Measurements from ENCODE around the gene XRN2.

The XRN2 gene

DNA sequence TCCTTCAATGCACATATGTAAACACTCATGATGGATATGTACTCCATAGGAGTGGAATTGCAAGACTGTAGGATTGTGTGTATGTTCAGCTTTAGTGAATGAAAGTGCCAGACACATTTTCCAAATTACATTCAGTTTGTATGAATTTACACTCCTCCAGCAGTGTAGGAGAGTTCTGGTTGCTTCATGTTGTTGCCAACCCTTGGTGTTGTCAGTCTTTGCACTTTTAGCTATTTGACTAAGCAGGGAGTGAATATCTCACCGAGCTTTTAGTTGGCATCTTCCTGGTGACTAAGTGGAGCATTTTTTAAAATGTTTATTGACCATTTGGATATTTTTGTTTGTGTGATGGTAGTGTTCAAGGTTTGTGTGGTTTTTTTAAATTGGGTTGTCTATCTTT lies 70.3 kb downstream of the XRN2 start:
- H3K27me3 ChIP-seq (ENCODE audit: insufficient read depth, low read length): no peaks in the 10 kb centered on the region
- no peaks in the 10 kb centered on the region for H3K4me1 ChIP-seq (ENCODE audit: insufficient read depth, low read length)
- H3K9ac ChIP-seq (ENCODE audit: low read depth, low read length): no peak overlapping the region
- no peaks in the 10 kb centered on the region for H3K9me3 ChIP-seq (ENCODE audit: insufficient read depth, low read depth, low read length)
- 93% methylated on average over 1 of the region's 1 CpG for WGBS
- no peak overlapping the region for H3K4me3 ChIP-seq (ENCODE audit: low read length)
- peaks cover 56% of the 10 kb centered on the region for H3K36me3 ChIP-seq (ENCODE audit: insufficient read depth, low read length)
- no peak overlapping the region for H3K27ac ChIP-seq (ENCODE audit: low read depth, low read length)

DNA sequence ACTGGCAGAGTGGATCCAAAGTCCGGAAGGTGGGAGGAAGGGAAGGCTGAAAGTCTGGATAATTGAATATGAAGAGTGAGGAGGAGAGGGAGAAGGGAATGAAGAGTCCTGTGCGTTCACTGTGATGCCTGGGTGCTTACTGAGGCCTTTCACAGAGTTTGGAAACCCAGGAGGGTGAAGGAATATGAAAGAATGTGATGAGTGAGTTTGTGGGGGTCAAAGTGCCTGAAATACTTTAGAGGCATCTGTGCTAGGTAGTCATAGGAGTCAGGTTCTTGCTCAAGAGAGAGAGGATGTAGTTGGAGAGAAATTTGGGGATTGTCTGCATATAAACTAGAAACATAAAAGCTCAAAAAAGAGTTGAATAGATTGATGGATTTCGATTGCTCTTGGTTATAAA lies 73.5 kb downstream of the XRN2 start:
- H3K36me3 ChIP-seq (ENCODE audit: insufficient read depth, low read length): peaks cover 48% of the 10 kb centered on the region
- no peak overlapping the region for H3K4me3 ChIP-seq (ENCODE audit: low read length)
- 93% methylated on average over 3 of the region's 3 CpGs for WGBS
- no peaks in the 10 kb centered on the region for H3K27me3 ChIP-seq (ENCODE audit: insufficient read depth, low read length)
- no peak overlapping the region for H3K27ac ChIP-seq (ENCODE audit: low read depth, low read length)
- H3K9me3 ChIP-seq (ENCODE audit: insufficient read depth, low read depth, low read length): no peaks in the 10 kb centered on the region
- H3K4me1 ChIP-seq (ENCODE audit: insufficient read depth, low read length): no peaks in the 10 kb centered on the region
- no peak overlapping the region for H3K9ac ChIP-seq (ENCODE audit: low read depth, low read length)

DNA sequence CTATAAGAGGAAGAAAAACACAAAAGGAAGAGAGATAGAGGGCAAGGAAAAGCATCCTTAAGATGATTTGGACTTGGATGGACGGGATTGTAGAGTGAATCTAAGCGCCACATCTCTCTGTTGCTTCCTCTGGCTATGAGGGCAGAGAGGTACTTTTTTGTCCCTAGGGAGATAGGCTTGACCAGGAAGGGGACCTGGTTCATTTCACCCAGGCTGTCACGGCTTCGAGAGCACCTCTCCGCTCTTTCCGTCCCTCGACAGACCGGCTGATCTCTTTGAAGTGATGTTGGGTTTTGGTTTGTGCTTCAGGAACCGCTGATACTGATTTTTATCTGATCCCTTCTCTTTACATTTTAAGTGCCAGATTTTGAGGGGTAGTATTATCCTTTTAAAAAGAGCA lies 74.6 kb downstream of the XRN2 start:
- Histone ChIP-seq H3K27ac (ENCODE audit: low read depth, low read length) (no peak overlapping the region), H3K4me1 (ENCODE audit: insufficient read depth, low read length) (no peaks in the 10 kb centered on the region), H3K36me3 (ENCODE audit: insufficient read depth, low read length) (peaks cover 48% of the 10 kb centered on the region), H3K4me3 (ENCODE audit: low read length) (no peak overlapping the region), H3K27me3 (ENCODE audit: insufficient read depth, low read length) (no peaks in the 10 kb centered on the region), H3K9ac (ENCODE audit: low read depth, low read length) (no peak overlapping the region), H3K9me3 (ENCODE audit: insufficient read depth, low read depth, low read length) (no peaks in the 10 kb centered on the region)
- WGBS: 91% methylated on average over 9 of the region's 9 CpGs

DNA sequence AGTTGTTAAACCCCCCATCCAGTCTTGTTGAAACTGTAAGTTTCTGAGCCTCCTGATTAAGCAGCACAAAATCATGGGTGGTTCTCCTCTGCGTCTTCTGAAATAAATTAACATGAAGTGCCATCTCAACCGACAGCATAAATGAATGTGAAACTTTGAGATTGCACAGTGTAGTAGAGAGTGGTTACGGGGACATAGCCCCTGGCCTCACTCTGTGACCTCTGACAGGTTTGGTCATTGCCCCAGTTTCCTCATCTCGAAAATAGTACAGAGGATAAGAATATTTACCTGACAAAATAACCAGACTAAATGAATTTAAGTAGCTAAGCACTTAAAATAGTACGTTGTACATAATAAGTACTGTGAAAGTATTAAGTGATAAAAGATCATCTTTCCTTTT lies 75.1 kb downstream of the XRN2 start:
- H3K27ac ChIP-seq (ENCODE audit: low read depth, low read length): no peak overlapping the region; the same call in 1 of the 2 replicates
- H3K9ac ChIP-seq (ENCODE audit: low read depth, low read length): no peak overlapping the region
- H3K4me3 ChIP-seq (ENCODE audit: low read length): no peak overlapping the region
- WGBS: 96% methylated on average over 3 of the region's 5 CpGs
- no peaks in the 10 kb centered on the region for H3K27me3 ChIP-seq (ENCODE audit: insufficient read depth, low read length)
- no peaks in the 10 kb centered on the region for H3K9me3 ChIP-seq (ENCODE audit: insufficient read depth, low read depth, low read length)
- H3K36me3 ChIP-seq (ENCODE audit: insufficient read depth, low read length): peaks cover 50% of the 10 kb centered on the region
- H3K4me1 ChIP-seq (ENCODE audit: insufficient read depth, low read length): no peaks in the 10 kb centered on the region

DNA sequence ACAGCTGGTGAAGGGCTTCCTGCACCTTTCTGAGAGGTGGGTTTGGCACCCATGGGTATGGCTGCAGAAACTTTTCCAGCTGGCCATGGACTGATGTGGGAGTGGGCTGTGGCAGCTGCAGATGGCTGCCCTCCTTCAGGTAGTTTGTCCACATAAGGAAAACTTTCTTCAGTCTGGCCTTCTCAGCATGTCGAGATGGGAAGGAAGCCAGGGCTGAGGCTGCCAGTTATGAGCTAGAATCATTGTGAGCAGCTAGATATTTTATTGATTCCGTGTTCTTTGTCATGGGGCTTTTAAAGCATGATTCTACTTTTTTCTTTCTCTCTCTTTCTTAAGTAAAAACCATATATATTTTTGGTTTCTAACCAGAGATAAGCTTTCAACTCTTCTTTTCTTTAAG lies 77.6 kb downstream of the XRN2 start:
- WGBS: 100% methylated on average over 1 of the region's 2 CpGs
- H3K4me3 ChIP-seq (ENCODE audit: low read length): no peak overlapping the region
- H3K36me3 ChIP-seq (ENCODE audit: insufficient read depth, low read length): peaks cover 68% of the 10 kb centered on the region
- H3K4me1 ChIP-seq (ENCODE audit: insufficient read depth, low read length): no peaks in the 10 kb centered on the region
- H3K27me3 ChIP-seq (ENCODE audit: insufficient read depth, low read length): no peaks in the 10 kb centered on the region
- H3K9ac ChIP-seq (ENCODE audit: low read depth, low read length): no peak overlapping the region
- H3K27ac ChIP-seq (ENCODE audit: low read depth, low read length): no peak overlapping the region
- H3K9me3 ChIP-seq (ENCODE audit: insufficient read depth, low read depth, low read length): no peaks in the 10 kb centered on the region

DNA sequence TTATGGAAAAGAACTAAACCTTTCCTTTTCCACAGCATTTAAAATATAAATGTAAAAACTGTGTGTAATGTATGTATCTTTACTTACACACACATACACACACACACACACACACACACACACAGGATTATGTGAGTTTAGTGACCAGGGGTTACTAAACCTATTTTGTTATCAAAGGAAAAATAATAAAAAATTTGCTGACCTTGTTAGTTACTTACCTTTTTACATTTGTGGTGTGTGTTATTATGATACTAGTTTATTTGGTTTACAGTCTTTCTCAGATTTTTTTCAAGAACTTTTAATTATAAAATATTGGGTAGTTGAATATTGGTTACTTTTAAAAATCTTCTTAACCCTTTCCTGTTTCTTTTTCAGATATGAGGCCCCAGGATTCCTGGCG lies 78.5 kb downstream of the XRN2 start:
- no peak overlapping the region for H3K4me3 ChIP-seq (ENCODE audit: low read length)
- no CpG with 5 or more reads among the region's 1 CpG for WGBS
- H3K4me1 ChIP-seq (ENCODE audit: insufficient read depth, low read length): no peaks in the 10 kb centered on the region
- peaks cover 77% of the 10 kb centered on the region for H3K36me3 ChIP-seq (ENCODE audit: insufficient read depth, low read length)
- no peaks in the 10 kb centered on the region for H3K9me3 ChIP-seq (ENCODE audit: insufficient read depth, low read depth, low read length)
- no peaks in the 10 kb centered on the region for H3K27me3 ChIP-seq (ENCODE audit: insufficient read depth, low read length)
- H3K9ac ChIP-seq (ENCODE audit: low read depth, low read length): no peak overlapping the region
- no peak overlapping the region for H3K27ac ChIP-seq (ENCODE audit: low read depth, low read length)

DNA sequence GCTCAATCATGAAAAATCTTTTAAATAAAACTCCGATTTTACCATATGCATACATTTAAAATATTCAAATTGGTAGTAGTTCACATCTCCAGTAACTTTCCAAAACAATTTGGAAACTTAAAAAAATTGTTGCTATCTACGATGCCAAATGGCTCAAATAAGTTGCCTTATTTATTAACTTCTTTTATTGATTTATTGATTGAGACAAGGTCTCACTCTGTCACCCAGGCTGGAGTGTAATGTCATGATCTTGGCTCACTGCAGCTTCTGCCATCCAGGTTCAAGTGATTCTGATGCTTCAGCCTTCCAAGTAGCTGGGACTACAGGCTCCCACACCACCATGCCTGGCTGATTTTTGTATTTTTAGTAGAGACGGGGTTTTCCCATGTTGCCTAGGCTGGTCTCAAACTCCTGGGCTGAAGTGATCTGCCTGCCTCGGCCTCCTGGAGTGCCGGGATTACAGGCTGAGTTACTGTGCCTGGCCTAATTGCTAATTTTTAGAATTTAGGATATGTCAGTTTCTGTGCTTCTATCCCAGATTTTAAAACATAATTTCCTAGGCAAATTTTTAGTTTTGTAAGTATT lies 81.3 kb downstream of the XRN2 start:
- Histone ChIP-seq H3K9me3 (ENCODE audit: insufficient read depth, low read depth, low read length) (no peaks in the 10 kb centered on the region), H3K27ac (ENCODE audit: low read depth, low read length) (no peak overlapping the region), H3K36me3 (ENCODE audit: insufficient read depth, low read length) (peaks cover 96% of the 10 kb centered on the region), H3K27me3 (ENCODE audit: insufficient read depth, low read length) (peaks cover 5% of the 10 kb centered on the region; the same call in 1 of the 2 replicates), H3K9ac (ENCODE audit: low read depth, low read length) (no peak overlapping the region), H3K4me3 (ENCODE audit: low read length) (no peak overlapping the region), H3K4me1 (ENCODE audit: insufficient read depth, low read length) (no peaks in the 10 kb centered on the region; the same call in 1 of the 2 replicates)
- WGBS: 88% methylated on average over 4 of the region's 5 CpGs

DNA sequence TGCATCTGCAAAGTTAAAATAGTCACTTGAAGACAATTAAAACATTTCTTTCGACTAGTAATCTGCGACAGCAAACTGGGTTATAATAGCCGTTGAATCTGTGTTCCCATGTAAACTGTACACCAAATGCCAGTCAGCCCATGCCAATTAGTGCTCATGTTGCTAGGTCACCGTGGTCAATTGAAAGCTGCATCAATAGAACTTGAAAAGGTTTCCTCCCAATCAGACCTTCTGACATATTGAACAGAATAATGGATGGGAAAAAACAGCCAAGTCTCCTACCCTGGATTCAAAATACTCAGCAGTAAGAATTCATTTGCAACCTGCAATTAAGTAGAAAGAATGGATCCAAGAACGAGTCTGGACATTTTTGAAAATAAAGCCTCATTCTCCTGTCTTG lies 83.0 kb downstream of the XRN2 start:
- H3K4me3 ChIP-seq (ENCODE audit: low read length): no peak overlapping the region
- H3K9me3 ChIP-seq (ENCODE audit: insufficient read depth, low read depth, low read length): no peaks in the 10 kb centered on the region
- H3K27ac ChIP-seq (ENCODE audit: low read depth, low read length): no peak overlapping the region
- H3K27me3 ChIP-seq (ENCODE audit: insufficient read depth, low read length): peaks cover 22% of the 10 kb centered on the region
- 94% methylated on average over 5 of the region's 5 CpGs for WGBS
- no peak overlapping the region for H3K9ac ChIP-seq (ENCODE audit: low read depth, low read length)
- peaks cover 88% of the 10 kb centered on the region for H3K36me3 ChIP-seq (ENCODE audit: insufficient read depth, low read length)
- H3K4me1 ChIP-seq (ENCODE audit: insufficient read depth, low read length): peaks cover 8% of the 10 kb centered on the region

DNA sequence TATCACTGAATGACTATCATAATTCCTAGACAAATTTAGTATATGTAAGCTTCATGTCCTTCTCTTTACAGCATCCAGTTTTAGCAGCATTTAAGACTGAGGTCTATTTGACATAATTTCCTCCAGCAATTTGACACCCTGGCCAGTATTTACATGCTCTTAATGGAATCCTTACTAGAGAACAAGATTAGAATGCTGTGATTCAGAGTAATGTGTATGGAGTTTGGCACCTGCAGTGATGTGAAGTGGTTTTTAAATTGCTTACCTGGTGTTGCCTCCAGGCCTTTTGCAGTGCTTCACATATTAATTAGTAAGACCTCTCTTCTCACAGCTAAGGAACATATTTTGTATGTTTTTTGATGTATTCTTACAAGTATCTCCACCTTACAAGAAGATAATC lies 84.4 kb downstream of the XRN2 start:
- H3K9me3 ChIP-seq (ENCODE audit: insufficient read depth, low read depth, low read length): no peaks in the 10 kb centered on the region
- H3K27ac ChIP-seq (ENCODE audit: low read depth, low read length): no peak overlapping the region
- peaks cover 17% of the 10 kb centered on the region for H3K4me1 ChIP-seq (ENCODE audit: insufficient read depth, low read length)
- peaks cover 74% of the 10 kb centered on the region for H3K36me3 ChIP-seq (ENCODE audit: insufficient read depth, low read length)
- peaks cover 36% of the 10 kb centered on the region for H3K27me3 ChIP-seq (ENCODE audit: insufficient read depth, low read length)
- H3K9ac ChIP-seq (ENCODE audit: low read depth, low read length): no peak overlapping the region
- H3K4me3 ChIP-seq (ENCODE audit: low read length): no peak overlapping the region

DNA sequence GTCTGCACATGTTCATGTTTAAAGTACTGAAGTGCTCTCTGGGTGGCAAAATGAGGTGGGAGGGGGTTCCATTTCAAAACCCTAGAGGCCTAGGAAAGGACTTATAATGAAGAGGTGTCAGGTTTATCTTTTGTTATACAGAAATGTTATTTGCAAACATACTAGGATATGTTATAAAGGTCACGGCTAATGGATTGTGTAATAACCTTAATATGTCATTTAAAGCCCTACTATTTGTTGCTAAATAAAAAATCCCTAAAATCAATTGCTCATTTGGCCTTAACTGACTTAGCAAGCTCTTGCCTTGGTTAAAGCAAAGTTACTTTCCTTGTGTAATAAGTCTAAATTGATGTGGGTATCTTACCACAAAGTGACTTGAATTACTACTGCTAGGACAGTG lies 85.4 kb downstream of the XRN2 start:
- Histone ChIP-seq H3K9ac (ENCODE audit: low read depth, low read length) (no peak overlapping the region), H3K9me3 (ENCODE audit: insufficient read depth, low read depth, low read length) (no peaks in the 10 kb centered on the region), H3K27ac (ENCODE audit: low read depth, low read length) (no peak overlapping the region), H3K27me3 (ENCODE audit: insufficient read depth, low read length) (peaks cover 46% of the 10 kb centered on the region), H3K36me3 (ENCODE audit: insufficient read depth, low read length) (peaks cover 64% of the 10 kb centered on the region), H3K4me3 (ENCODE audit: low read length) (no peak overlapping the region), H3K4me1 (ENCODE audit: insufficient read depth, low read length) (peaks cover 17% of the 10 kb centered on the region)
- no CpG with 5 or more reads among the region's 1 CpG for WGBS

DNA sequence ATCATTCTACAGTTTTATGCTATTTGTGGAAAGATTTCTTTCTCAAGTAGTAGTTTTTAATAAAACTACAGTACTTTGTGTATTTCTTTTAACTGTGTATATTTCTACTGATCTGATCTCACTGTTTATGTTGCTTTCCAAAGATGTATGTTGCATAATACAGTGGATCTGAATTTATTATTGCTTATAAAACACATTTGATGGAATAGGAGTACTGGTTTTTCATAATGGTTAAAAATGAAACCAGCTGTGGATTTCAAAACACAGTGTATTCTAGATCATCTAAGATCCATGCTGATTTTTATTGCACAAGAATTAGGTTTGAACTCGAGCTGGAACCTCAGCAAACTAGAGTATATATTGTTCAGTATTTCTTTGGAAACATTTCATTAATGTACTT lies 86.2 kb downstream of the XRN2 start:
- Histone ChIP-seq H3K27ac (ENCODE audit: low read depth, low read length) (no peak overlapping the region), H3K27me3 (ENCODE audit: insufficient read depth, low read length) (peaks cover 54% of the 10 kb centered on the region), H3K36me3 (ENCODE audit: insufficient read depth, low read length) (peaks cover 56% of the 10 kb centered on the region), H3K9me3 (ENCODE audit: insufficient read depth, low read depth, low read length) (no peaks in the 10 kb centered on the region), H3K4me3 (ENCODE audit: low read length) (no peak overlapping the region), H3K4me1 (ENCODE audit: insufficient read depth, low read length) (peaks cover 17% of the 10 kb centered on the region), H3K9ac (ENCODE audit: low read depth, low read length) (no peak overlapping the region)
- 0% methylated on average over 1 of the region's 1 CpG for WGBS

DNA sequence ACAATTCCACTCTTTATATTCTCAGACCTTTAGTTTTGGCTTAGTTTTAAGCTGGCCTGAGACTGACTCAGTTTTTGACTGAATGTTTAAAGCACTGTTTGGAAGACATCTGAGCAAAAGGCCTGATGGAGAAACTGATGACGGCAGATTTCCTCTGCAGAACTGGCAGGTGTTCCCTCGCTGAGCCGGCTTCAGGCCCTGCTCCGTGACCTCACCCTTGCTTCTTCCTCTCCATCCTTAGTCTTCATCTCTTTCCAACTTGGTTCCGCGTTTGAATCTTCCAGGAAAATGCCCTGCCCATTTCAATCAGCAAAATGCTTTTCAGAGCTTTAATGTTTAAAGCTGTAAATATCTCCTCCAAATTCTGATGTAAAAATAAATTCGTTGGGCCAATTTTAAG lies 87.6 kb downstream of the XRN2 start:
- Histone ChIP-seq H3K36me3 (ENCODE audit: insufficient read depth, low read length) (peaks cover 43% of the 10 kb centered on the region), H3K9me3 (ENCODE audit: insufficient read depth, low read depth, low read length) (no peaks in the 10 kb centered on the region), H3K4me1 (ENCODE audit: insufficient read depth, low read length) (peaks cover 17% of the 10 kb centered on the region), H3K27me3 (ENCODE audit: insufficient read depth, low read length) (peaks cover 68% of the 10 kb centered on the region), H3K4me3 (ENCODE audit: low read length) (peak overlapping the region; percentile 49; the same call in 1 of the 2 replicates), H3K9ac (ENCODE audit: low read depth, low read length) (no peak overlapping the region), H3K27ac (ENCODE audit: low read depth, low read length) (no peak overlapping the region)
- WGBS: 35% methylated on average over 7 of the region's 7 CpGs

All from HUES64 (cell line).